ENCODE measurements around the gene CSGALNACT2. TPM values are rescaled to one million over a fixed set of nuclear protein-coding genes. Genes with fewer than 3 reads are reported as not detected.

CSGALNACT2 gene
- polyA plus RNA-seq, 1 of the 3 experiments (the other 2 are of a cell fraction), result 11.5 TPM

DNA sequence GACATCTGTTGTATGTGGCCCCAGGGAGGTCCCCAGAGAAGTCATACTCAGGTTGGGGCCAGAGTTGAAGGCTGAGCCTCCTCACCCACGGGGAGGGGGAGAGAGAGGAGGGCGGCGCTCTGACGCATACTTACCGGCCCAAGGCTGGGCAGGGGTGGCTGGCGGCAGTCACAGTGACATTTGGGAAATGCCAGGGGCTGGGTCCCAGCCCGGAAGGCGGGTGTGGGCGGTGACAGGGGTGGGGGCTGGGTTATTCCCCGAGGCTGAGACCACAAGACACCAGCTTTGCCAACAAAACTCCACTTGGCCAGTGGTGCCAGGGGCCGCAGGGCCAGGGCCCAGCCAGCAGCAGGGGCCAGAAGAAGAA, 87.5 kb downstream of the CSGALNACT2 start (continued):
- TF ChIP-seq, protein P1, sequence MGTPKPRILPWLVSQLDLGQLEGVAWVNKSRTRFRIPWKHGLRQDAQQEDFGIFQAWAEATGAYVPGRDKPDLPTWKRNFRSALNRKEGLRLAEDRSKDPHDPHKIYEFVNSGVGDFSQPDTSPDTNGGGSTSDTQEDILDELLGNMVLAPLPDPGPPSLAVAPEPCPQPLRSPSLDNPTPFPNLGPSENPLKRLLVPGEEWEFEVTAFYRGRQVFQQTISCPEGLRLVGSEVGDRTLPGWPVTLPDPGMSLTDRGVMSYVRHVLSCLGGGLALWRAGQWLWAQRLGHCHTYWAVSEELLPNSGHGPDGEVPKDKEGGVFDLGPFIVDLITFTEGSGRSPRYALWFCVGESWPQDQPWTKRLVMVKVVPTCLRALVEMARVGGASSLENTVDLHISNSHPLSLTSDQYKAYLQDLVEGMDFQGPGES (IDR thresholded peaks at IDR 0.05; ENCODE audit: low read depth, low read length), result no peak
- no peak for TF ChIP-seq TCF12 (IDR thresholded peaks at IDR 0.05)
- TF ChIP-seq NFIC (IDR thresholded peaks at IDR 0.05; ENCODE audit: borderline replicate concordance), result no peak
- no peak for TF ChIP-seq TAF1 (IDR thresholded peaks at IDR 0.05; ENCODE audit: borderline replicate concordance, low read depth, low read length)
- TF ChIP-seq EZH2phosphoT487 (IDR thresholded peaks at IDR 0.05; ENCODE audit: borderline replicate concordance, low read depth), result no peak
- no peak for TF ChIP-seq RFX5 (IDR thresholded peaks at IDR 0.05; ENCODE audit: low read length)
- TF ChIP-seq ELF1 (IDR thresholded peaks at IDR 0.05), result no peak
- no peak for TF ChIP-seq CHD2 (IDR thresholded peaks at IDR 0.05; ENCODE audit: low read length, partially characterized antibody)
- TF ChIP-seq, protein P2, sequence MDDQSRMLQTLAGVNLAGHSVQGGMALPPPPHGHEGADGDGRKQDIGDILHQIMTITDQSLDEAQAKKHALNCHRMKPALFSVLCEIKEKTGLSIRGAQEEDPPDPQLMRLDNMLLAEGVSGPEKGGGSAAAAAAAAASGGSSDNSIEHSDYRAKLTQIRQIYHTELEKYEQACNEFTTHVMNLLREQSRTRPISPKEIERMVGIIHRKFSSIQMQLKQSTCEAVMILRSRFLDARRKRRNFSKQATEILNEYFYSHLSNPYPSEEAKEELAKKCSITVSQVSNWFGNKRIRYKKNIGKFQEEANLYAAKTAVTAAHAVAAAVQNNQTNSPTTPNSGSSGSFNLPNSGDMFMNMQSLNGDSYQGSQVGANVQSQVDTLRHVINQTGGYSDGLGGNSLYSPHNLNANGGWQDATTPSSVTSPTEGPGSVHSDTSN (IDR thresholded peaks at IDR 0.05), result no peak

DNA sequence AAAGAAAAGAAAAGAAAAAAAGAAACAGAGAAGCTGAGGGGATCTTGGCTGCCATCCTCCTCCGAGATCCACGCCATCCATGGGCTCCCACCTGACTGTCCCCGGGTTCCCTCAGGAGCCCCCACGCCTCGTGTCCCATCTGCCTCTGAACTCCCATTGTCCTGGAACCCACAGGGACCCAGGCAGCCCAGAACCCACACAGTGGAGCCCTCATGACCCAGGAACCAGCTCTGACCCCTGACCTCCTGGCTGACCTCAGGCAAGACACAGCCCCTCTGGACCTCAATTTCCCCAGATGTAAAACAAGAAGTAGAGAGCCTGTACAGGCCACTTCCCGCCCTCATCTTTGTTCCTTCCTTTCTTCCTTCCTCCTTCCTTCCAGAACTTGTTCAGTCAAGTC, 88.2 kb downstream of the CSGALNACT2 start:
- ChIA-PET POLR2A (no interaction called here), CTCF (no interaction called here)
- no peak overlapping the region for H3K4me3 ChIP-seq (ENCODE audit: low read depth in 2 of 2, low read length in 1 of 2)
- WGBS (ENCODE audit: low lambda C conversion rate), result 71% methylated on average over 6 of the region's 6 CpGs
- no peak overlapping the region for H3K27ac ChIP-seq (ENCODE audit: low read depth in 2 of 2, low read length in 1 of 2)
- H3K4me1 ChIP-seq (ENCODE audit: control insufficient read depth in 1 of 2, insufficient read depth in 2 of 2, low read depth in 1 of 2, low read length in 1 of 2), result no peaks in the 10 kb centered on the region; a peak in 1 of 4 replicates
- no peak for DNase-seq
- H3K9me2 ChIP-seq, result no peaks in the 10 kb centered on the region
- H3K36me3 ChIP-seq (replicated peaks in 1 of 2; ENCODE audit: control insufficient read depth in 1 of 2, insufficient read depth in 2 of 2, low read length in 1 of 2), result no peaks in the 10 kb centered on the region
- no peaks in the 10 kb centered on the region for H3F3A ChIP-seq (replicated peaks; ENCODE audit: insufficient read depth)
- no peaks in the 10 kb centered on the region for H4K20me1 ChIP-seq (ENCODE audit: insufficient read depth)
- H3K9ac ChIP-seq, result no peak overlapping the region
- no peaks in the 10 kb centered on the region for H3K79me2 ChIP-seq (ENCODE audit: insufficient read depth)
- H3K27me3 ChIP-seq (ENCODE audit: insufficient read depth), result peaks cover 33% of the 10 kb centered on the region
- TF ChIP-seq, protein P3, sequence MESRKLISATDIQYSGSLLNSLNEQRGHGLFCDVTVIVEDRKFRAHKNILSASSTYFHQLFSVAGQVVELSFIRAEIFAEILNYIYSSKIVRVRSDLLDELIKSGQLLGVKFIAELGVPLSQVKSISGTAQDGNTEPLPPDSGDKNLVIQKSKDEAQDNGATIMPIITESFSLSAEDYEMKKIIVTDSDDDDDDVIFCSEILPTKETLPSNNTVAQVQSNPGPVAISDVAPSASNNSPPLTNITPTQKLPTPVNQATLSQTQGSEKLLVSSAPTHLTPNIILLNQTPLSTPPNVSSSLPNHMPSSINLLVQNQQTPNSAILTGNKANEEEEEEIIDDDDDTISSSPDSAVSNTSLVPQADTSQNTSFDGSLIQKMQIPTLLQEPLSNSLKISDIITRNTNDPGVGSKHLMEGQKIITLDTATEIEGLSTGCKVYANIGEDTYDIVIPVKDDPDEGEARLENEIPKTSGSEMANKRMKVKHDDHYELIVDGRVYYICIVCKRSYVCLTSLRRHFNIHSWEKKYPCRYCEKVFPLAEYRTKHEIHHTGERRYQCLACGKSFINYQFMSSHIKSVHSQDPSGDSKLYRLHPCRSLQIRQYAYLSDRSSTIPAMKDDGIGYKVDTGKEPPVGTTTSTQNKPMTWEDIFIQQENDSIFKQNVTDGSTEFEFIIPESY (IDR thresholded peaks at IDR 0.05; ENCODE audit: borderline replicate concordance, low read depth), result no peak
- TF ChIP-seq NRF1 (IDR thresholded peaks at IDR 0.05; ENCODE audit: low read depth, low read length) (no peak), EP300 (IDR thresholded peaks at IDR 0.05; ENCODE audit: borderline replicate concordance in 1 of 2, low read depth in 1 of 2, low read length in 1 of 2) (no peak), TEAD4 (IDR thresholded peaks at IDR 0.05; ENCODE audit: borderline replicate concordance, insufficient read depth) (no peak), ELF1 (IDR thresholded peaks at IDR 0.05) (no peak), GATA2 (CRISPR knock-in tag; IDR thresholded peaks at IDR 0.05) (no peak), EZH2phosphoT487 (IDR thresholded peaks at IDR 0.05; ENCODE audit: borderline replicate concordance, low read depth) (no peak), RXRA (IDR thresholded peaks at IDR 0.05; ENCODE audit: borderline replicate concordance, low read depth) (no peak), TCF12 (IDR thresholded peaks at IDR 0.05) (no peak), POLR2AphosphoS5 (IDR thresholded peaks at IDR 0.05; ENCODE audit: low read depth, low read length) (no peak)
- TF ChIP-seq, protein P4, sequence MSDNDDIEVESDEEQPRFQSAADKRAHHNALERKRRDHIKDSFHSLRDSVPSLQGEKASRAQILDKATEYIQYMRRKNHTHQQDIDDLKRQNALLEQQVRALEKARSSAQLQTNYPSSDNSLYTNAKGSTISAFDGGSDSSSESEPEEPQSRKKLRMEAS (IDR thresholded peaks at IDR 0.05; ENCODE audit: low read depth), result no peak
- TF ChIP-seq, protein P5, sequence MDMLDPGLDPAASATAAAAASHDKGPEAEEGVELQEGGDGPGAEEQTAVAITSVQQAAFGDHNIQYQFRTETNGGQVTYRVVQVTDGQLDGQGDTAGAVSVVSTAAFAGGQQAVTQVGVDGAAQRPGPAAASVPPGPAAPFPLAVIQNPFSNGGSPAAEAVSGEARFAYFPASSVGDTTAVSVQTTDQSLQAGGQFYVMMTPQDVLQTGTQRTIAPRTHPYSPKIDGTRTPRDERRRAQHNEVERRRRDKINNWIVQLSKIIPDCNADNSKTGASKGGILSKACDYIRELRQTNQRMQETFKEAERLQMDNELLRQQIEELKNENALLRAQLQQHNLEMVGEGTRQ (IDR thresholded peaks at IDR 0.05; ENCODE audit: borderline replicate concordance, low read depth, low read length), result no peak
- TF ChIP-seq, protein P6, sequence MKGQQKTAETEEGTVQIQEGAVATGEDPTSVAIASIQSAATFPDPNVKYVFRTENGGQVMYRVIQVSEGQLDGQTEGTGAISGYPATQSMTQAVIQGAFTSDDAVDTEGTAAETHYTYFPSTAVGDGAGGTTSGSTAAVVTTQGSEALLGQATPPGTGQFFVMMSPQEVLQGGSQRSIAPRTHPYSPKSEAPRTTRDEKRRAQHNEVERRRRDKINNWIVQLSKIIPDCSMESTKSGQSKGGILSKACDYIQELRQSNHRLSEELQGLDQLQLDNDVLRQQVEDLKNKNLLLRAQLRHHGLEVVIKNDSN (IDR thresholded peaks at IDR 0.05; ENCODE audit: borderline replicate concordance, low read depth), result no peak
- H3K9me3 ChIP-seq, result no peaks in the 10 kb centered on the region
- H3K4me2 ChIP-seq, result no peak overlapping the region
- no peak overlapping the region for H2AFZ ChIP-seq (ENCODE audit: low read depth)

All from SK-N-SH (cell line).